ENCODE measurements around the gene PID1.
"Not testable (repeated sequence)": the region's sequence is repeated elsewhere in the genome, so short reads cannot be mapped to it uniquely, and the experiment has no call there.

PID1 gene

GRCh38 chr2:229191413-229191812, 79.7 kb downstream of the PID1 start:
- DNase-seq (ENCODE audit: low read depth), result no peak
- H3K4me3 ChIP-seq (ENCODE audit: low read depth, low read length), result no peak overlapping the region
- TF ChIP-seq CTCF (IDR thresholded peaks at IDR 0.05; ENCODE audit: low read depth, low read length), result no peak
- no peak for TF ChIP-seq MYC (IDR thresholded peaks at IDR 0.05; ENCODE audit: low read depth, low read length)

DNA sequence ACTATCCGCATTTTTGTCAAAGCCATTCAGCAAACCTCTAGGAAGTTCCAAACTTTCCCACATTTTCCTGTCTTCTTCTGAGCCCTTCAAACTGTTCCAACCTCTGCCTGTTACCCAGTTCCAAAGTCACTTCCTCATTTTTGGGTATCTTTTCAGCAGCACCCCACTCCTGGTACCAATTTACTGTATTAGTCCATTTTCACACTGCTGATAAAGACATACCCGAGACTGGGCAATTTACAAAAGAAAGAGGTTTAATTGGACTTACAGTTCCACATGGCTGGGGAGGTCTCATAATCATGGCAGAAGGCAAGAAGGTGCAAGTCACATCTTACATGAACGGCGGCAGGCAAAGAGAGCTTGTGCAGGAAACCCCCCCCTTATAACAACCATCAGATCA, 84.0 kb downstream of the PID1 start:
- not testable (repeated sequence) for DNase-seq (ENCODE audit: low read depth); H3K4me3 ChIP-seq (ENCODE audit: low read depth, low read length)

DNA sequence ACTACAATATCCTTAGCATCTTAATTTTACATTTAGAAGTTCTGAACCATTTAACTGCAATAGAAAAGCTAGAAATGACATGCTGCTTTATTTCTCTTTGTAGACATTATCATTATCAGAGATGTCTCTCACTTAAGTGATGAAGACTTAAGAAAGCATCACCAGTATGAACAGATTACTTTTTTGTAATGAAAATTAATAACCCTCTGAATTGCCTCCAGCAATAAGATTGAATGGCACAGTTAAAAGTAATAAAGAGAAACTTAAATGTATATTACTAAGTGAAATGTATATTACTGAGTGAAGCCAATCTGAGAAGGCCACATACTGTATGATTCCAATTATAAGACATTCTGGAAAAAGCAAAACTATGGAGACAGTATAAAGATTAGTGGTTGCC, 89.4 kb downstream of the PID1 start:
- H3K4me3 ChIP-seq (ENCODE audit: low read depth, low read length), result no peak overlapping the region
- TF ChIP-seq, protein P1, sequence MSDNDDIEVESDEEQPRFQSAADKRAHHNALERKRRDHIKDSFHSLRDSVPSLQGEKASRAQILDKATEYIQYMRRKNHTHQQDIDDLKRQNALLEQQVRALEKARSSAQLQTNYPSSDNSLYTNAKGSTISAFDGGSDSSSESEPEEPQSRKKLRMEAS (IDR thresholded peaks at IDR 0.05; ENCODE audit: low read depth, low read length), result no peak
- no peak for TF ChIP-seq MYC (IDR thresholded peaks at IDR 0.05; ENCODE audit: low read depth, low read length)
- DNase-seq (ENCODE audit: low read depth), result no peak

- no peak for DNase-seq (ENCODE audit: low read depth)
- TF ChIP-seq MYC (IDR thresholded peaks at IDR 0.05; ENCODE audit: low read depth, low read length), result no peak
- TF ChIP-seq POLR2A (IDR thresholded peaks at IDR 0.05; ENCODE audit: extremely low read depth, insufficient read length), result no peak
- TF ChIP-seq, protein P1 (IDR thresholded peaks at IDR 0.05; ENCODE audit: low read depth, low read length), result no peak
- no peak for TF ChIP-seq CTCF (IDR thresholded peaks at IDR 0.05; ENCODE audit: low read depth, low read length)
- H3K4me3 ChIP-seq (ENCODE audit: low read depth, low read length), result no peak overlapping the region
Observed at GRCh38 chr2:229180658-229181057, 90.4 kb downstream of the PID1 start.

DNA sequence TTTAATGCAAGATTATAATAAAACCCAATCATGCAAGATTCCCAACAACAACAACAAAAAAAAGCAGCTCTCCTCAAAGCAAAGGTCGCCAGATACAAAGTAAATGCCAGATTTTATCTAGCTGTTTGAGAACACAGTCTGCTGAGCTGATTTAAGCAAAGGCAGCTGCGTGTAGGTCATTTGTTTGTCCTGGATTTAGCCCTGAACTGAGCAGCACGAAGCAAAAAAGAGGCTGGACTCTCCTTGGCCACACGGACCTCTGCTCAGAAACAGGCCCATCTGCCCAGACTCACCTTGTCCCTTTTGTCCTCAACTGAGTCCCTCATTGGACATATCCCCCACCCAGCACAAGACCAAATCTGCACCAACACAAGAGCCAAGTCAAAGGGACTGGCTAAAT, 91.5 kb downstream of the PID1 start:
- DNase-seq (ENCODE audit: low read depth), result no peak
- TF ChIP-seq CTCF (IDR thresholded peaks at IDR 0.05; ENCODE audit: low read depth, low read length), result no peak
- TF ChIP-seq, protein P1 (IDR thresholded peaks at IDR 0.05; ENCODE audit: low read depth, low read length), result no peak

DNA sequence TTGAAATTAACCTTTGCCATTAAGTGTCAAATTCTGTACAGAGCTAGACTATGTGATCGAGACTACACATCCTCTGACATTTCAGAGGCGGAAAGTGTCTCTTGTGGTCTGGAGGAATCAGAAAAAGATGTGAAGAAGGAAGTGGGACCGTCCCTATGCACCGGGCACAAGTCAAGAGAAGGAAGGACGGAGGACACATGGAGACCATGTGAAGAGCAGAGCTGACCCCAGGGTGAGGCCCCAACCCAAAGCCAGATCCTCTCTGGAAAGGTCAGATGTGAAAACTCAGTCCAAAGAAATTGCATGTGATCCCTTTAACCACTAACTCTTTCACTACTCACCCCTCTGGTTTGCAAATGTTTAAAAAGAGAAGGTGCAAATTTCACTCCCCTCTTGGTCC, 92.4 kb downstream of the PID1 start:
- DNase-seq (ENCODE audit: low read depth), result no peak
- no peak overlapping the region for H3K4me3 ChIP-seq (ENCODE audit: low read depth, low read length)
- TF ChIP-seq, protein P1 (IDR thresholded peaks at IDR 0.05; ENCODE audit: low read depth, low read length), result no peak
- TF ChIP-seq CTCF (IDR thresholded peaks at IDR 0.05; ENCODE audit: low read depth, low read length) (no peak), POLR2A (IDR thresholded peaks at IDR 0.05; ENCODE audit: extremely low read depth, insufficient read length) (no peak)

More for the DNA sequence above, 91.5 kb downstream of the PID1 start:
- no peak overlapping the region for H3K4me3 ChIP-seq (ENCODE audit: low read depth, low read length)

GRCh38 chr2:229178117-229178516, 93.0 kb downstream of the PID1 start:
- H3K4me3 ChIP-seq (ENCODE audit: low read depth, low read length), result no peak overlapping the region
- no peak for DNase-seq (ENCODE audit: low read depth)
- no peak for TF ChIP-seq MYC (IDR thresholded peaks at IDR 0.05; ENCODE audit: low read depth, low read length)
- no peak for TF ChIP-seq POLR2A (IDR thresholded peaks at IDR 0.05; ENCODE audit: extremely low read depth, insufficient read length)
- TF ChIP-seq, protein P1 (IDR thresholded peaks at IDR 0.05; ENCODE audit: low read depth, low read length), result no peak
- no peak for TF ChIP-seq CTCF (IDR thresholded peaks at IDR 0.05; ENCODE audit: low read depth, low read length)

All from NB4 (cell line).